ENCODE results near the gene ERC1.

The ERC1 gene

GRCh38 chr12:1365703-1366102, 374.7 kb downstream of the ERC1 start:
- DNase-seq = no peak

- no peak for DNase-seq
Measured at GRCh38 chr12:1367331-1368291, 376.6 kb downstream of the ERC1 start.

- no peak for DNase-seq
Measured at GRCh38 chr12:1369460-1369859, 378.4 kb downstream of the ERC1 start.

- no peak for DNase-seq
Measured at GRCh38 chr12:1369938-1370500, 379.0 kb downstream of the ERC1 start.

GRCh38 chr12:1373901-1374735, 383.1 kb downstream of the ERC1 start:
- DNase-seq = no peak

GRCh38 chr12:1375323-1375722, 384.3 kb downstream of the ERC1 start:
- no peak for DNase-seq

GRCh38 chr12:1377117-1377516, 386.1 kb downstream of the ERC1 start:
- DNase-seq = no peak

- DNase-seq = no peak
Measured at GRCh38 chr12:1377681-1378080, 386.7 kb downstream of the ERC1 start.

GRCh38 chr12:1380171-1380851, 389.3 kb downstream of the ERC1 start:
- DNase-seq = no peak

- no peak for DNase-seq
Measured at GRCh38 chr12:1382151-1382550, 391.1 kb downstream of the ERC1 start.

GRCh38 chr12:1382826-1383225, 391.8 kb downstream of the ERC1 start:
- no peak for DNase-seq

GRCh38 chr12:1383758-1384157, 392.7 kb downstream of the ERC1 start:
- no peak for DNase-seq

- DNase-seq = no peak
Measured at GRCh38 chr12:1384910-1385309, 393.9 kb downstream of the ERC1 start.

- DNase-seq = no peak
Measured at GRCh38 chr12:1391722-1392121, 400.7 kb downstream of the ERC1 start.

- DNase-seq = no peak
Measured at GRCh38 chr12:1395421-1395955, 404.5 kb downstream of the ERC1 start.

- DNase-seq = no peak
Measured at GRCh38 chr12:1398673-1399072, 407.6 kb downstream of the ERC1 start.

GRCh38 chr12:1401891-1402290, 410.9 kb downstream of the ERC1 start:
- DNase-seq = no peak

GRCh38 chr12:1403417-1403816, 412.4 kb downstream of the ERC1 start:
- no peak for DNase-seq

- DNase-seq = no peak
Measured at GRCh38 chr12:1405619-1406018, 414.6 kb downstream of the ERC1 start.

- DNase-seq = no peak
Measured at GRCh38 chr12:1410794-1411193, 419.8 kb downstream of the ERC1 start.

GRCh38 chr12:1413930-1414329, 422.9 kb downstream of the ERC1 start:
- no peak for DNase-seq

GRCh38 chr12:1418144-1418543, 427.1 kb downstream of the ERC1 start:
- DNase-seq = no peak
